ENCODE results near the gene GBA3.

- TF ChIP-seq E2F5 (CRISPR knock-in tag; IDR thresholded peaks at IDR 0.05) (no peak), CTCF (IDR thresholded peaks at IDR 0.05) (no peak), SP1 (CRISPR knock-in tag; conservative IDR thresholded peaks at IDR 0.05) (no peak), USF1 (CRISPR knock-in tag; IDR thresholded peaks at IDR 0.05) (no peak), NR2C2 (CRISPR knock-in tag; IDR thresholded peaks at IDR 0.05) (no peak), E2F1 (CRISPR knock-in tag; IDR thresholded peaks at IDR 0.05) (no peak), ESRRA (CRISPR knock-in tag; IDR thresholded peaks at IDR 0.05; ENCODE audit: borderline replicate concordance) (no peak), MYBL2 (CRISPR knock-in tag; IDR thresholded peaks at IDR 0.05) (no peak), PRDM15 (CRISPR knock-in tag; IDR thresholded peaks at IDR 0.05) (no peak), SMAD4 (CRISPR knock-in tag; IDR thresholded peaks at IDR 0.05) (no peak), TCF7 (CRISPR knock-in tag; IDR thresholded peaks at IDR 0.05; ENCODE audit: low read depth) (no peak), ZNF512 (CRISPR knock-in tag; IDR thresholded peaks at IDR 0.05; ENCODE audit: borderline replicate concordance) (no peak), ZNF232 (CRISPR knock-in tag; IDR thresholded peaks at IDR 0.05) (no peak), CREB1 (CRISPR knock-in tag; IDR thresholded peaks at IDR 0.05) (no peak)
These were observed 2.3 kb downstream of the GBA3 start for GRCh38 chr4:22695029-22695428.

Data from WTC11 (cell line).